Activated CD4-positive, alpha-beta T cell treated with anti-CD3 and anti-CD28 coated beads for 36 hours (primary cell): ENCODE data around the gene MSI2. TPM values are rescaled to one million over a fixed set of nuclear protein-coding genes. Genes with fewer than 3 reads are reported as not detected.

Source experiments
- ATAC-seq: fragments of 200-7000 bp; cut with Tn5 transposase; one replicate; pipeline ENCODE4 v1.10.0; 2021; ENCODE audit warnings: mild to moderate bottlenecking, moderate library complexity
- CTCF ChIA-PET: fragments of 350-600 bp; sonication (Branson Sonifier 250); formaldehyde crosslinking; loops from one replicate; lab custom pipeline; 2021; ENCODE audit warnings: antibody characterized with exemption; lab: Charles Lee
- POLR2A ChIA-PET: fragments of 350-600 bp; sonication (Branson Sonifier 250); formaldehyde crosslinking; loops from one replicate; lab custom pipeline; 2021; ENCODE audit warnings: antibody characterized with exemption, inconsistent platforms; lab: Charles Lee
- DNase-seq: peaks from one replicate; pipeline ENCODE4 v3.0.0-alpha.2; 2020
- H3K27ac Mint-ChIP-seq: one replicate; pipeline ENCODE4 v1.8.0; 2021; ENCODE audit warnings: mixed read lengths
- H3K27me3 Mint-ChIP-seq: one replicate; pipeline ENCODE4 v1.8.0; 2021; ENCODE audit warnings: mixed read lengths
- H3K36me3 Mint-ChIP-seq: one replicate; pipeline ENCODE4 v1.8.0; 2021; ENCODE audit warnings: low read depth, mixed read lengths
- H3K4me1 Mint-ChIP-seq: one replicate; pipeline ENCODE4 v1.8.0; 2021; ENCODE audit warnings: mixed read lengths
- H3K4me3 Mint-ChIP-seq: one replicate; pipeline ENCODE4 v1.8.0; 2021; ENCODE audit warnings: mild to moderate bottlenecking, moderate library complexity, mixed read lengths
- H3K9me3 Mint-ChIP-seq: one replicate; pipeline ENCODE4 v1.8.0; 2021; ENCODE audit warnings: low read depth, mixed read lengths
- intact Hi-C, 2 experiments: fragments of 100-400 bp; cut with DNase I in 1 of 2; cut with micrococcal nuclease in 1 of 2; formaldehyde crosslinking; loops; one replicate each; pipeline versions ENCODE4 v1.14.2 to v1.15.1; 2022 to 2024; cut with DNase I, micrococcal nuclease
- total RNA-seq, 2 experiments: library from RNA; stranded (reverse); gene quantifications; one replicate each; pipeline ENCODE4 v1.2.3, GENCODE V29; 2021

The MSI2 gene
- total RNA-seq, 2 experiments from 2014 or later: 55.3 to 57.2 TPM

DNA sequence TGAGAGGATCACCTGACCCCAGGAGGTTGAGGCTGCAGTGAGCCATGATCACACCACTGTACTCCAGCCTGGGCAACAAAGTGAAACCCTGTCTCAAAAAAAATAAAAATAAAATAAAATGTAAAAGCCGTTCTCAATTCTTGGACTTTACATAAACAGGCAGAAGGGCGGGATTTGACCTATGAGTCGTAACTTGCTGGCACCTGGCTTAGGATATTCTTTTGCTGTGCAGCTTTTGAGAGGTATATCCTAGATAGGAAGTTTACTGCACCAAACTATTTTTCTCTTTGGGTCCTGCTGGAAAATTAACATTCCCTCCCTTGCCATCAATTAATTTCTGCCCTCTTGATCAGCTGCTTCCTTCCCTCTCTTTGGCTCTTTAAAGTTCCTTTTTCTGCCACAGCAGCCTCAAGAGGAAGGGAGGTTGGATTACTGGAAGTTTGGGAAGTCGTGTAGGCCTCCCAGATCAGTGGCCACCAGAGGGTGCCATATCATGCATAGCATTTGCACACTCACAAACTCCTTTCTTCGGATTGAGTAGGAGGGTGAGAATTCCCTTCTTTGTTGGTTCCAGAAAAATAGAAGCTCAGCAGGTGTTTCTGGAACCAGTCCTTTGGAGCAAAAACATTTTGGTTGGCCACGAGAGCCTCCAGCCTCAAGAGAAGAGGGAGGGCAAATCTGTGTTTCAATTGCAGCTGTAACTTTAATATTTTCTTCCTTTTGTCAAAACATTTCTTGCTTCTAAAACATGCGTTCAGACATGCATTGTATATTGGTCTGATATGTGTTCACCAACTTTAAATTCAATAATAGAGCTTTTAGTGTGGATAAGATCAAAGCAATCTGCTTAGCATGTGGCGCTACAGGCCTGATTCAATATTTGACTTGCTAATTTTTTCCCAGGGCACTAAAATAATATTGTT, 341.5 kb downstream of the MSI2 start:
- H3K27me3 Mint-ChIP-seq: no peaks in the 10 kb centered on the region

DNA sequence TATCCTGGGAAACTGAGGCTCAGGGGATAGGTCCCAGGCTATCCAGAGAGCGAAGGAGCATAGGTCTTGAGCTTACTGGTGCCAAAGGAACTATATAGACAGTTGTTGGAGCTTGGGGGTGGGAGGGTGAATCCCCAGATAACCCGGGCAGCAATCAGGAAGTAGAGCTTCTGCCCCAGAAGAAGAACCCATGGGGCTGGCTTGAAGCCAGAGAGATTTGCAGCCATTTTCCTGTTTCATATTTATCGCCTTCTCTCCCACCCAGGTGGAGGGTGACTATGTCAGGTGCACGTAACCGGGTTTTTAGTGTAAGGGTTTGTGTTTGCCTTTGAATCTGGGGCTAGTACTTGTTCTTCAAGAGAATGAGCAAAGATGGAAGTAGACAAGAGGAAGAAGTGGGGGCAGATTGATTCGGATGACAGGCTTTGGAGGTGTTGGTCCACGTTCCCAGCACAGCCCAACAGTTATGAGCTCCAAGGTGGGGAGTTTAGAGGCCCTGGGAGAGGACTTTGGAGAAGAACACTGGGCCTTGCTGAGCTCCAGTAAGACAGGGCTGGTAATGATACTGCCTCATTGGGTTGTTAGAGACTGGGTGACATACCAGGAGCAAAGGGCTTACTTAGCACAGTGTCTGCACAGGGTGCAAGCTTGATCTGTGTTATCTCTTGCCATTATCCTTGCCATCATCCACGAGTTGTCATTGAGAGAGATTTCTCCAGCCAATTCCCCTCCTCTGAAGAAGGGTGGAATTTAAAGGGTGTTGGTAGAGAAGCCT, 343.1 kb downstream of the MSI2 start:
- H3K27me3 Mint-ChIP-seq: no peaks in the 10 kb centered on the region
- H3K9me3 Mint-ChIP-seq: peaks cover 7% of the 10 kb centered on the region
- intact Hi-C loops: loop anchor here (1.0 to 5.0 kb wide), 4 partner anchors 73 to 148 kb away; partner anchors contain the start of gene CCDC182 (in 1 of the 2)
- peak; percentile 56 for DNase-seq
- POLR2A ChIA-PET: no interaction called here
- peak overlapping the region; percentile 97 for H3K27ac Mint-ChIP-seq
- no peak overlapping the region for H3K4me3 Mint-ChIP-seq
- peaks cover 67% of the 10 kb centered on the region for H3K4me1 Mint-ChIP-seq
- CTCF ChIA-PET: interaction anchor here (0.6 to 4.3 kb wide), 5 partner anchors 32 to 356 kb away, joined by 3 to 23 read pairs (median 3); no protein-coding TSS in a partner anchor
- peaks cover 11% of the 10 kb centered on the region for H3K36me3 Mint-ChIP-seq
- ATAC-seq: peak; percentile 22

More for the DNA sequence above, 341.5 kb downstream of the MSI2 start:
- no peak overlapping the region for H3K4me3 Mint-ChIP-seq
- intact Hi-C loops: loop anchor here (2.0 to 5.0 kb wide), 3 partner anchors 75 to 150 kb away; partner anchors contain the start of gene CCDC182 (in 1 of the 2)
- ATAC-seq (no peak), DNase-seq (peak; percentile 53)
- peaks cover 7% of the 10 kb centered on the region for H3K9me3 Mint-ChIP-seq
- H3K4me1 Mint-ChIP-seq: peaks cover 50% of the 10 kb centered on the region
- POLR2A ChIA-PET: interaction anchor here (0.6 kb wide), 1 partner anchor 253 kb away, joined by 3 read pairs; no protein-coding TSS in a partner anchor
- peaks cover 11% of the 10 kb centered on the region for H3K36me3 Mint-ChIP-seq
- H3K27ac Mint-ChIP-seq: peak overlapping the region; percentile 81
- CTCF ChIA-PET: interaction anchor here (0.6 to 4.3 kb wide), 14 partner anchors 12 to 354 kb away, joined by 3 to 23 read pairs (median 3); no protein-coding TSS in a partner anchor

DNA sequence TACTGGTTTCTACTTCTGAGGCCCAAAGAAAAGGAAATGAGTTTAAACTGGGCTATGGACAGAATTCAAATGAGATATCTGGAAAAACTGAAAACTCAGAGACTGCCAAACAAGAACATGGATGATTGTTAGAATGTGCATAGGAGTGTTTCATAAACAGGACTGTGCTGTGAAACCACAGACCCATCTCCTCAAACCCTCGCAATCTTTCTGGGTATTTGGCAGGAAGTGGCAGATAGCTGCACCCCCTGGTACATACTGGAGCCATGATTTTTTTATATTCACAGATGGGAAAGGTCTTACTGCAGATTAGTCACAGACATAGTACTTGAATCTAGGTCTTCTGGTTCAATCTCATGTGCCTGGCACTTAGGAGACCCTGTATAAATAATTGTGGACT, 343.8 kb downstream of the MSI2 start:
- CTCF ChIA-PET: interaction anchor here (4.3 kb wide), 1 partner anchor 71 kb away, joined by 23 read pairs; no protein-coding TSS in a partner anchor
- Mint-ChIP-seq H3K4me1 (peaks cover 73% of the 10 kb centered on the region), H3K27ac (peak overlapping the region; percentile 97), H3K9me3 (peaks cover 3% of the 10 kb centered on the region), H3K36me3 (peaks cover 11% of the 10 kb centered on the region), H3K27me3 (no peaks in the 10 kb centered on the region), H3K4me3 (no peak overlapping the region)
- DNase-seq (peak; percentile 62), ATAC-seq (peak; percentile 65)
- intact Hi-C loops: loop anchor here in 1 of 2 experiments (5.0 kb wide), 1 partner anchor 138 kb away; no protein-coding TSS in a partner anchor
- POLR2A ChIA-PET: no interaction called here

DNA sequence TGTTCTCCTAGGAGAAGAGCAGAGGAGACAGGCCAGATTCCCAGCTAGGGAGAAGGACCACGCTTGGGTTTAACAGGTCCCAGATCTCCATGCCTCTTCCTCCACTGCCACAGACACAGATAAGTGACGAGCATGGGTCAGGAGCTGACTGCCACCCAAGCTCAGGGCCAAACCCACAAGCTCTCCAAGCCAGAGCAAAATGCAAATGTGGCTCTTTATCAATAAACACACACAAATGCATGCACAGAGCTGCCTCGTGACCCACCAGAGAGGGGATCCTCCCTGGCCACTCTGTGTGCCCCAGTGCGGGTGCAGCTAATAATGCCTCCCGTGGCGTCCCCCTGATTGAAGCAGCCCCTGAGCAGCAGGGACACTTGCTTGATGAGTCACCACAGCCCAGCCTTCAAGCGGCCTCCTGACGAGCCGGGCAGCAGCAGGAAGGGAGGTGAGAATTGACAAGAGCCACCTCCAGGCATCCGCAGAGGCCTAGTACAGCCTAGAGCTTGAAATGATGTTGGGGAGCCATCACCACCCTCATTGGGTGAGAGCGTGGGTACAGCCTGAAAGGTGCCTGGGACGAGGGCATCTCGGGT, 344.9 kb downstream of the MSI2 start:
- H3K27me3 Mint-ChIP-seq: no peaks in the 10 kb centered on the region
- H3K9me3 Mint-ChIP-seq: no peaks in the 10 kb centered on the region
- ChIA-PET POLR2A (no interaction called here), CTCF (interaction anchor here (0.6 to 0.7 kb wide), 3 partner anchors 71 to 358 kb away, joined by 3 to 5 read pairs (median 3); no protein-coding TSS in a partner anchor)
- intact Hi-C loops: loop anchor here in 1 of 2 experiments (5.0 kb wide), 1 partner anchor 139 kb away; no protein-coding TSS in a partner anchor
- H3K27ac Mint-ChIP-seq: peak overlapping the region; percentile 97
- peaks cover 10% of the 10 kb centered on the region for H3K36me3 Mint-ChIP-seq
- peaks cover 85% of the 10 kb centered on the region for H3K4me1 Mint-ChIP-seq
- DNase-seq: no peak
- no peak overlapping the region for H3K4me3 Mint-ChIP-seq
- no peak for ATAC-seq

DNA sequence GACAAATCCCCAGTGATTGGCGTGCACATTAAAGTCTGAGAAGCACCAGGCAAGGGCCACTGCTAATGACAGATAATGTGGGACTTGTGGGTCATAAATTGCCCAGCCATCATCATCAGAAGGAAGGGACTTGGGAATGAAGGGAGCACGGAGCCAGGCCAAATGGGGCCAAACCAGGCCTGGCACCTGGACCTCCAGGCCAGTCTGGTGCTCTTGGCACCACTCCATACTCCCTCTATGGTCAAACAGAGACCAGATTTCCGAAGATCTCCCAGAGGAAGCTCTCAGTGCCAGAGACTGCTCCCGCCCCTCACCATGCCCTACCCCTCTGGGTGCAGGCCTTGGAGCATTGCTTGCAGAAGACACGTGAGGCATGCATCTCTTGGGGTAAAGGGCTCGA, 346.6 kb downstream of the MSI2 start:
- Mint-ChIP-seq H3K27ac (peak overlapping the region; percentile 97), H3K36me3 (peaks cover 7% of the 10 kb centered on the region), H3K4me1 (peaks cover 94% of the 10 kb centered on the region), H3K4me3 (no peak overlapping the region), H3K9me3 (no peaks in the 10 kb centered on the region), H3K27me3 (no peaks in the 10 kb centered on the region)
- ChIA-PET CTCF (interaction anchor here (0.6 to 1.6 kb wide), 3 partner anchors 69 to 140 kb away, joined by 3 to 4 read pairs (median 3); no protein-coding TSS in a partner anchor), POLR2A (no interaction called here)
- ATAC-seq (no peak), DNase-seq (no peak)
- intact Hi-C loops: loop anchor here in 1 of 2 experiments (5.0 kb wide), 1 partner anchor 141 kb away; no protein-coding TSS in a partner anchor

DNA sequence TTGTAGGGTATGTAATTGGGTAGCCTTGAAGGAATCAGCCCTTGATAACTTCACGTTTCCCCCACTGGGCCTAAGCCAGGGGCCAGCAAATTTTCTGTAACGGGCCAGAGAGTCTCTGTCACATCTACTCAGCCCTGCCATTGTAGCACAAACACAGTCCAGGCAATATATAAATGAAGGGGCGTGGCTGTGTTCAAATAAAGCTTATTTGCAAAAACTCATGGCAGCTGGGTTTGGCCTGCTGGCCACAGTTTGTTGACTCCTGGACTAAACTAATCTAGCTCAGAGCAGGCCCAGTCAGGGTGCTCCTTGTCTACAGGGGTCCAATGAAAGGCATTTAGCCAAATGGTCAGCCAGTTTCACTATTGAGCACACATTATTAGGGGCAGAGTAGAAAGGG, 347.2 kb downstream of the MSI2 start:
- DNase-seq (no peak), ATAC-seq (no peak)
- ChIA-PET CTCF (interaction anchor here (0.6 to 1.6 kb wide), 2 partner anchors 68 to 103 kb away, joined by 3 to 4 read pairs; no protein-coding TSS in a partner anchor), POLR2A (no interaction called here)
- Mint-ChIP-seq H3K27me3 (no peaks in the 10 kb centered on the region), H3K27ac (peak overlapping the region; percentile 97), H3K36me3 (peaks cover 7% of the 10 kb centered on the region), H3K4me1 (peaks cover 90% of the 10 kb centered on the region), H3K9me3 (no peaks in the 10 kb centered on the region), H3K4me3 (no peak overlapping the region)
- intact Hi-C loops: loop anchor here in 1 of 2 experiments (5.0 kb wide), 1 partner anchor 141 kb away; no protein-coding TSS in a partner anchor

DNA sequence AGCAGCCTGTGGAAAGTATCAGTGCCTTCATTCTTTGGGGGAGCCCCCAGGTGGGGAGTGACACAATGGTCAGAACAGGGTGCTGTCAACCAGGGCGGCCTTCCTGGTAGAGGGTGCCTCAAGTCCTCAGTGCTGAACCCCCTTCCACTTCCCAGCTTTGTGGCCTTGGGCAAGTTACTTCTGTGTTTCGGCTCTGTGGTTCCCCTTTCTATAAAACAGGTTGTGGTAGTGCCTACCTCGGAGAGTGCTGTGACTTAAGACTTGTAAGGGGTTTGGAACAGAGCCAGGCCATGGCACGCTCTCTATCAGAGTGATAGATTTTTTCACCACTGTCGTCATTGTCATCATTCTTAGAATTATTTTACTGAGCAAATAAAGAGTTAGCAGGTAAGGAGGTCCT, 347.7 kb downstream of the MSI2 start:
- POLR2A ChIA-PET: no interaction called here

DNA sequence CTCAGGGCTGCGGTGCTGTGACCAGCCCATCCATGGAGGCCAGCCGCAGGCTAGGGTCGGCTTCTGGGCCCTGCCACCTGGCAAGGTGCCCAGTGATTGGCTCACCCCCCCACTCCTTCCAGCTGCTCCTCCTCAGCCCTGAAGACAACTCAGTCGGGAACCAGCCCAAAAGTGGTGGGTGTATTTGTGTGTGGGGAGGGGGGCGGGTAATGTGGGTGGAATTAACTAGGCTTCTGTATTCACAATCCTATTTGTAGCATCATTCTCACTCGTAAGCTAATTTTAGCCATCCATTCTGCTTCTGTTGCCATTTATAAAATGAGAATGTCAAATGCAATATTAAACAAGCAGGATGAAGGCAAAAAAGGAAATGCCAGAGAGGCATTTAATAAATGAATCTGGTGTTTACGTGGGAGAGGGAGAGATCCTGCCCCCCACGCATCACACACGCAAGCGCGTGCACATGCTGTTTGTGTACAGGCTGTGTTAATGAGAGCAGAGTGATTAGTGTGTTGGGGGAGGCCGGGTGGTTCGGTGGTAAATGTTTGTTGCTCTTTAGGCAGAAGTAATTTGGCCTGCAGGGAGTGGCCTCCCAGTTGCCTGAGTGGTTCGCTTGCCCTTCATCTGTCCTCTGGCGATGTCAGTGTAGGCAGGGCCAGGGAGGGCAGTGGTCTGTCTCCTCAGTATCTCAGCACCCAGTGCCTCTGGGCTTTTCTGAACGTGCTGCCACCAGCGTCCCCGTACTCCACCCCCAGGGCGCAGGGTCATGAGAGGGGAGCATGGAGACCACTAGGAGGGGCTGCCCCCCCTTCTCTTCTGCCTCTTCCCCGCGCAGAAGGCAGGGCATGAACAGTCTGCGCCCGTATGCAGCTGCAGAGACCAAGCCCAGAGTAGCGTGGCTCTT, 348.7 kb downstream of the MSI2 start:
- no peaks in the 10 kb centered on the region for H3K9me3 Mint-ChIP-seq
- H3K27me3 Mint-ChIP-seq: no peaks in the 10 kb centered on the region
- peak; percentile 56 for DNase-seq
- CTCF ChIA-PET: interaction anchor here (0.5 kb wide), 1 partner anchor 64 kb away, joined by 4 read pairs; no protein-coding TSS in a partner anchor
- peaks cover 7% of the 10 kb centered on the region for H3K36me3 Mint-ChIP-seq
- peak overlapping the region; percentile 22 for H3K4me3 Mint-ChIP-seq
- peak; percentile 21 for ATAC-seq
- intact Hi-C loops: loop anchor here (1.0 to 5.0 kb wide), 6 partner anchors 66 to 348 kb away; partner anchors contain the start of gene MSI2 (in 1 of the 2)
- POLR2A ChIA-PET: no interaction called here
- peak overlapping the region; percentile 97 for H3K27ac Mint-ChIP-seq
- peaks cover 75% of the 10 kb centered on the region for H3K4me1 Mint-ChIP-seq

More for the DNA sequence above, 347.7 kb downstream of the MSI2 start:
- Mint-ChIP-seq H3K27me3 (no peaks in the 10 kb centered on the region), H3K36me3 (peaks cover 7% of the 10 kb centered on the region), H3K4me3 (peak overlapping the region; percentile 54), H3K4me1 (peaks cover 86% of the 10 kb centered on the region), H3K9me3 (no peaks in the 10 kb centered on the region), H3K27ac (peak overlapping the region; percentile 97)
- CTCF ChIA-PET: no interaction called here
- intact Hi-C loops: loop anchor here (1.0 to 5.0 kb wide), 5 partner anchors 67 to 347 kb away; partner anchors contain the start of gene MSI2 (in 1 of the 2)
- DNase-seq (peak; percentile 86), ATAC-seq (peak; percentile 74)

DNA sequence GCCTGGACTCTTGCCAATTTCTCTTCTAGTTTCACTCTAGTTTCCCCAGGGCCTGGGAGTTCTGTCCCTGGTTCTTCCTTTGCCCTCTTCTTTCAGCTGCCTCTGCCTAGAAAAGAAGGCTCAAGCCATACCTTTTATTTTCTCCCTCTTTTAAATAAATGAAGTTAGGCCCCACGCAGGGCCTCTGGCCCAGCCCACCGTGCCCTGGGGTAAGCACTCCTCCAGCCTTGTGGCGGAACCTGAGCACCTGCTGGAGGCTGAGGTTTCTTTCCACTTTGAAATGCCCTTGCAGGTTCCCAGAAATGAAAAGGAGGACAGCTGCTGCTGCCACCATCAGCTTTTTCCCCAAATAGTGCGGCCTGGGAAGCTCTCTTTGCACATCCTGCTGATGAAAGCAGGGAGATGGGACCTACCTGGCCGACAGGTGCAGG, 349.4 kb downstream of the MSI2 start:
- no peaks in the 10 kb centered on the region for H3K27me3 Mint-ChIP-seq
- DNase-seq: no peak
- H3K36me3 Mint-ChIP-seq: peaks cover 3% of the 10 kb centered on the region
- no peak for ATAC-seq
- CTCF ChIA-PET: no interaction called here
- peak overlapping the region; percentile 22 for H3K4me3 Mint-ChIP-seq
- intact Hi-C loops: loop anchor here (2.0 to 5.0 kb wide), 4 partner anchors 65 to 349 kb away; partner anchors contain the start of gene MSI2 (in 1 of the 2)
- no peaks in the 10 kb centered on the region for H3K9me3 Mint-ChIP-seq
- peaks cover 69% of the 10 kb centered on the region for H3K4me1 Mint-ChIP-seq
- H3K27ac Mint-ChIP-seq: peak overlapping the region; percentile 97
- POLR2A ChIA-PET: interaction anchor here (0.6 kb wide), 1 partner anchor 339 kb away, joined by 3 read pairs; no protein-coding TSS in a partner anchor
